SHP77 (cell line): ENCODE results near the gene TMEM184B.

Experiments
- DNase-seq, 2 experiments: peaks; one replicate each; lab custom pipeline; 2025; lab: John Stamatoyannopoulos, UW

The TMEM184B gene

GRCh38 chr22:38203855-38204514, 68.8 kb downstream of the TMEM184B start:
- DNase-seq: no peak

DNA sequence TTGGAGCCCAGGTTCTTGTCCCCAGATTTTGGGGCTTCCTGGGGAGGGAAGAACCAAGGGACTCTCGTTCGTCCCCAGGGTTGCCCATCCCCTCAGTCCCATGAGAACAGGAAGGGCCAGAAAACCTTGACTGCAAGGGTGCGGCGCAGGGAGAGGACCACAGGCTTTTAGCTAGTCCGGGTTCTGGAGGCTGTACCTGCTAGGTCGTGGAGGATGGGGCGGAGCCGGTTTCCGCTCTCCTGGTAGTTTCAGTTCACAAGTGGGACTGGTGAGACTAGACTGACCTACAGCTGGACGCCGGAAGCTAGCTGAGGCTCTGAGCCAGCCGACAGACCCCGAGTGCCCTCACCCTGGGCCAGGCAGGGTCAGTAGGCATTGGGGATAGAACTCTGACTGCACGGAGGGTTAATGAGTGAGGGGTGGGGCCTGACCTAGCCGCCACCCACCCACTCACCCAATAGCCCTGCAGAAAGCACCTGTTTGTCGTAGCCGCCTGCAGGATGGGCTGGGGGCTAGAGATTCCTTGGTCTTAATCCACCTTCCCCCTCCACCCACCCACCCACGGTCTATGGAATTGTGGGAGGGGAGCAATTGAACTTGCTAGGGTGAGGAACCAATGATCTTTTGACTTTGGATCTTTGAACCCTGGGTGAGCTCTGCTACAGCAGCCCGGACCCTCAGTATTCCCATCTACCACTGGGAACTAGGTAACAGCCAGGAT, 69.6 kb downstream of the TMEM184B start:
- DNase-seq: peak in 1 of 2 experiments; percentile 50

DNA sequence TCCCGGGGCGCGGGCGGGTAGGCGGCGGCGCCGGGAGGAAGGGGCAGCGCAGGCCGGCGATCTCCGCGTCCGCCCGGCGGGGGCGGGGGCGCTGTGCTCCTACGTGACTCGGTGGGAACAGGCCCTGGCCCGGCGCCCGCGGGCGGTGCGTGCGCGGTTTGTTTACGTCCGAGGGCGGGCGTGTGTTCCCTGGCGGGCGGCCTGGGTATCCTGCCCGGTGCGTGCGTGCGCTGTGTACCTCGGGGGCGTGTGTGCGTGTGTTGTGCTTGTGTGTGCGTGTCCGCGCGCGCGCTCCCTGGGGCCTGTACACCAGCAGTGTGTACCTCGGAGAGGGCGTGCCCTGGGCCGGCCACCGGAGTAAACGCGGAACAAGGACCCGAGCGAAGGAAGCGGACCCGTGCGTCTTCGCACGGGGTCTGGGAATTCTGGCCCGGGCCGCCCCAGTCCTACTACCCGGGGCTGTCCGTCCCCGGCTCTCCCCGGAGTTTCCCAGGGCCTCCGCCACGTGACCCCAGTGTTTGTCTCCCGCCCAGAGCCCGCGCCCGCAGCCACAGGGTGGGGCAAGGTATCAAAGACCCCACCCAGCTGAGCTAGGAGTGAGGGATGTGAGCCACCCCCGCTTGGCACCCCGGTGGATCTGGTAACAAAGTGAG, 70.2 kb downstream of the TMEM184B start:
- DNase-seq: peak; percentile 33 to 76

- DNase-seq: peak; percentile 92 to 95
These were observed 70.9 kb downstream of the TMEM184B start, which contains the start of gene MAFF for GRCh38 chr22:38201711-38202436. Gene MAFF, plus strand, starts transcription at chr22:38201994. Its CDS starts 11,860 bp downstream, at chr22:38213854.

DNA sequence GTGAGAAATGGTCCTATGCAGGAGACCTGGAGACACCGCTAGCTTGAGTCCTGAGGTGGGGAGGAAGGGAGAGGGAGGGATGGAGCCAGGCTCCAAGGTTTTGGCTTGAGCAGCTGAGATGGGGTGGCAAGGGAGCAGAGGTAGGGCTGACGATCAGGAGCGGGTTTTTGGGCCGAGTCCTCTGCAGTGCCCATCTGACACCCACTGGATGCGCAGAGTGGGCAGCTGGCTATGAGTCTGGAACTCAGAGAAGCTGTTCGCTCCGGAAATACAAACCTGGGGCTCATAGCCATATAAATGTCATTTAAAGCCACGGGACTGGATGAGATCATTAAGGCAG, 71.5 kb downstream of the TMEM184B start:
- DNase-seq: no peak

DNA sequence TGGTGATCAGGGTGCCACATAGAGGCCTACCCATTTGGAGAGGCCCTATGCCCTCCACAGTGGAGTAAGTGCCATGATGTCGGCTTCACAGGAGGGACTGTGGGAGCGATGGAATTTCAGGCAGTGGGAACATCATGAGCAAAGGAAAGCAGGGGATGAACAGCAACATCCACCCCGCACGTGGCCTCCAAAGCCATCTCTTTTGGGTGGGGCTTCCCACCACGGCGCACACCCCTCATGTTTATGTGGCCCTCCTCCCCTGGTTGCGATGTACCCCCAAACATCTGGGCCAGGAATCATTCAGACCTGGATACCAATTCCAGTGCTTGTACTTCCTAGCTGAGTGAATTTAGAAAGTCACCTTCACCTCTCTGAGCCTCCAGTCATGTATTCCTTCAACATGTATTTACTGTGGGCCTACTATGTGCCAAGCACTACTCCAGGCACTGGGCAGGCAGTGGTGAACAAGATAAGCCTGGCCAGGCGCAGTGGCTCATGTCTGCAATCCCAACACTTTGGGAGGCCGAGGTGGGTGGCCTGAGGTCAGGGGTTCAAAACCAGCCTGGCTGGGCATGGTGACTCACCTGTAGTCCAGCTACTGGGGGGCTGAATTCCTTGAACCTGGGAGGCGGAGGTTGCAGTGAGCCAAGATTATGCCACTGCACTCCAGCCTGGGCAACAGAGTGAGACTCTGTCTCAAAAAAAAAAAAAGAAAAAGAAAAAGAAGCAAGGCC, 72.8 kb downstream of the TMEM184B start:
- no peak for DNase-seq

GRCh38 chr22:38196791-38197419, 75.9 kb downstream of the TMEM184B start:
- DNase-seq: peak; percentile 24 to 52

- DNase-seq: no peak
These were observed 79.2 kb downstream of the TMEM184B start for GRCh38 chr22:38193580-38193979.

DNA sequence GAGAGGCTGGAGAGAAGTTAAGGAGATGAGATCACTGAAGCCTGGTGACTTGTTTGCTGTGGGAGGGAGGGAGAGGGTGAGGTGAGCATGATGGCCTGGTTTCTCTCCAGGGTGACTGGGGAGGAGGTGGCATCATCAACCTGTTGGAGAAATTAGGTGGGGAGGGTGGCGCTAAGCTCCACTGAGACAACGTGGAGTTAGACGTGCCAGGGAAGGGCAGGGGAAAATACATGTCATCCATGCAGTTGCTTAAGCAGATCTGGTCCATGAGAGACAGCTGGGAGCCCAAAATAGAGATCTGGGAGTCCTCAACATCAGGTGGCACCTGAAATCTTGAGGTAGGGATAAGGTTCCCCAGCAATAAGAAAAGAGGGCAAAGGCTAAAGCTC, 80.3 kb downstream of the TMEM184B start:
- DNase-seq: no peak

DNA sequence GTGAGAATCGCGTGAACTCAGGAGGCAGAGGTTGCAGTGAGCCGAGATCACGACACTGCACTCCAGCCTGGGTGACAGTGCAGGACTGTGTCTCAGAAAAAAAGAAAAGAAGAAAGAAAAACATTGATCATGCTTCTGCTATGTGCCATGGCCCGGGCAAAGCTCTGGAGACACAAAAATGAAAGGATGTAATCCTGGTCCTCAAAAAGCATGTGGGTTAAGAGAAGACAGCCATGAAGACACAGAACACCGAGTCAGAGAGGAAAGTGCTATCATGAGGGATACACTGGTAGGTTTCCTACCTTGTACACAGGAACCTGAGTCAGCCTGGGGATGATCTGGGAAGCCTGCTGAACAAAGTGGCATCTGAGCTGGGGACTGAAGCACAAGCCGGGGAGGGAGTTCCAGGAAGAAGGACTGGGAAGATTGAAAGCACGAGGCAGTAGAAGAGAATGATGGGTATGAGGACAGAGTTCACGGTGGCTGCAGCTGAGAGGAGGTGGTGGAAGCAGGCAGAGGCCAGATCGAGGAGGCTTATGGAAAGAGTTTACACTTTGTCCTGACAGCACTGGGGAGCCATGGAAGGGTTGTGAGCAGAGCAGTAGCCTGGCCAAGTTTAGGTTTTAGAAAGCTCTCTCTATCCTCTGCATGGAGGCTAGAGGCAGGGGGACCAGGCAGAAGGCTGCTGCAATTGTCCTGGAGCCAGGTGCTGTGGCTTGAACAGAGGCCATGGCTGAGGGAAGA, 80.9 kb downstream of the TMEM184B start:
- DNase-seq: no peak

GRCh38 chr22:38191055-38191454, 81.8 kb downstream of the TMEM184B start:
- DNase-seq: no peak

GRCh38 chr22:38190581-38190980, 82.2 kb downstream of the TMEM184B start:
- DNase-seq: no peak

- no peak for DNase-seq
These were observed 83.7 kb downstream of the TMEM184B start for GRCh38 chr22:38189104-38189503.

GRCh38 chr22:38187413-38188212, 85.2 kb downstream of the TMEM184B start:
- peak in 1 of 2 experiments; percentile 38 for DNase-seq

GRCh38 chr22:38186429-38186828, 86.4 kb downstream of the TMEM184B start:
- no peak for DNase-seq

DNA sequence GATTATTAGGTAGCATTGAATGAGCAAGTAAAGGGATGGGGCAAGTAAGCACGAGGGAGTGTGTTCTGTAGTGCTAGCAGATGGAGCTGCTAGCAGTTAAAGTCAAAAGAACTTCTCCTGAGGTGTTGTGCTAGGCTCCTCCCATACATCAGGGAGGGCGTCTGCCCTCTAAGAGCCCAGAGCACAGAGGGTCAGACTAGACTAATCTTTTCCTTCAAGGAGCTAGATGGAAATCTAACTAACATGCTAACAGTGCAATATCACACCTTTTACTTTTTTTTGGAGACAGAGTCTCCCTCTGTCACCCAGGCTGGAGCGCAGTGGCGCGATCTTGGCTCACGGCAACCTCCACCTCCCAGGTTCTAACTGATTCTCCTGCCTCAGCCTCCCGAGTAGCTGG, 88.0 kb downstream of the TMEM184B start:
- DNase-seq: no peak

- peak; percentile 97 for DNase-seq
These were observed 91.2 kb downstream of the TMEM184B start, which contains the start of gene PLA2G6 for GRCh38 chr22:38181453-38182200. Gene PLA2G6, minus strand, starts transcription at chr22:38181830. Its CDS starts 12,404 bp downstream, at chr22:38169426.

DNA sequence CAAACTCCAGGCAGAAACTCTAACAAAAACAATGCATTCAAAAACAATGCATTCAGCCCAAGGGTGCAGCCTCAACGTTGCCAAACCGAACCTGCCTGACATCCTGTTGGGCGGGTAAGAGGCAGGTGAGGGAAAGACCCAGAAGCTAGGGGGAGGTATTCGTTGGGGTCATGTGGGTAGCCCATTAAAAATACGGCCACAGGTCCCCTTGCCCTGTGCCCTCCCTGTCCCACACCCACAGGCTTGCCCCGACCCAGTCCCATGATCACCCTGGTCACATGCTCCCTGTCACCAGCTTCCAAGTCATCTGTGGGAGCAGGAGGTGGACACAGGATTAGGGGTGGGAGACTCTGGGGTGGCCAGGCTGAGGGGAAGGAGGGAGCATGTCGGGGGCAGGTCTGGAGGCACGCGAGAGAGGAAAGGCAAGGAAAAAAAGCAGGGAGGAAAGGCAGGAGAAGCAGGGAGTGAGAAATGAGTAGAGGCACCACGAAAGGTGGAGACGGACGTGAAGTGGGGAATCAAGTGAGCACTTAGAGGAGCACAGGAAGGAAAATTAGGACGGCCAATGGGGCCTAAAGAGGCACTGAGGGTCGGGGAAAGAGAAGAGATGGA, 91.9 kb downstream of the TMEM184B start:
- peak in 1 of 2 experiments; percentile 27 for DNase-seq
